KMS-11 (cell line): Measurements from ENCODE around the gene ERLIN1.

ENCODE experiments used
- H2AFZ ChIP-seq: fragments of 200-600 bp; sonication (generic); 2 replicates; pipeline ENCODE4 v1.6.1; 2016; ENCODE audit warnings: antibody characterized with exemption, mixed run types, low read depth
- H3K27ac ChIP-seq: fragments of 200-600 bp; sonication (generic); 2 replicates; pipeline ENCODE4 v1.6.1; 2016; ENCODE audit warnings: mild to moderate bottlenecking, mixed run types
- H3K27me3 ChIP-seq: fragments of 200-600 bp; sonication (generic); 2 replicates; pipeline ENCODE4 v1.6.1; 2017; ENCODE audit warnings: mild to moderate bottlenecking, low read depth, mixed run types, moderate library complexity; ENCODE audit not compliant: insufficient read depth
- H3K36me3 ChIP-seq: fragments of 200-600 bp; sonication (generic); 2 replicates; pipeline ENCODE4 v1.6.1; 2017; ENCODE audit warnings: mild to moderate bottlenecking, mixed run types; ENCODE audit not compliant: insufficient read depth
- H3K4me1 ChIP-seq: fragments of 200-600 bp; sonication (generic); 2 replicates; pipeline ENCODE4 v1.6.1; 2016; ENCODE audit warnings: mild to moderate bottlenecking, low read depth, mixed run types; ENCODE audit not compliant: poor library complexity, severe bottlenecking
- H3K4me2 ChIP-seq: fragments of 200-600 bp; sonication (generic); 2 replicates; pipeline ENCODE4 v1.7.0; 2016; ENCODE audit warnings: mild to moderate bottlenecking, mixed run types
- H3K4me3 ChIP-seq: fragments of 200-600 bp; sonication (generic); IDR thresholded peaks from 2 replicates; pipeline ENCODE4 v1.6.1; 2017; ENCODE audit warnings: low read depth, low read length, mixed read lengths; ENCODE audit not compliant: insufficient read depth
- H3K79me2 ChIP-seq: fragments of 200-600 bp; sonication (generic); 2 replicates; pipeline ENCODE4 v1.6.1; 2016; ENCODE audit warnings: low read depth, mixed run types; ENCODE audit not compliant: insufficient read depth
- H3K9ac ChIP-seq: fragments of 200-600 bp; sonication (generic); 2 replicates; pipeline ENCODE4 v1.6.1; 2016; ENCODE audit warnings: mild to moderate bottlenecking, mixed run types
- H4K20me1 ChIP-seq: fragments of 200-600 bp; sonication (generic); 2 replicates; pipeline ENCODE4 v1.6.1; 2016; ENCODE audit warnings: mild to moderate bottlenecking, mixed run types; ENCODE audit not compliant: insufficient read depth
- TF ChIP-seq, protein P1 (sequence below): fragments of 200-600 bp; sonication (generic); conservative IDR thresholded peaks from 2 replicates; pipeline ENCODE4 v1.6.1; 2017; ENCODE audit warnings: low read depth, mild to moderate bottlenecking, antibody characterized with exemption, low read length, moderate library complexity, mixed read lengths

Gene ERLIN1

GRCh38 chr10:100186253-100187212 lies 704 bp upstream of the ERLIN1 start:
- no peaks in the 10 kb centered on the region for H3K36me3 ChIP-seq
- peaks cover 36% of the 10 kb centered on the region for H3K4me1 ChIP-seq

DNA sequence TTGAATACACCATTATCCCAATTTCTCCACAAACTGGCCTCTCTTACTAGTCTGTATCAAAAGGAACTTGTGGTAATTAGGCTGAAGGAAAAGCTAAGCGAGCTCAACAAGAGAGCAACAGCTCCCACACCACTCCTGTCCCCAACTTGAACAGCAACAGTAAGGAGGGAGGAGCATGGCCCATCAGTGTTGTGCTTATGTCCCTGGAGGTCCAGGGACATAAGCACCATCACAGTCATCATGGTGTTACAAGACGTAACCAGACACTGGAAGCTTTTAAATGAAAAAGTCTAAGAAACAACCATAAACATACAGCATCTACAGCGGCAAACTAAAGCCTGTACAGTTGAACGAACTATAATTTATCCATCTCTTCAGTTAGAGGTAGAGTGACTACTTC lies 989 bp downstream of the ERLIN1 start:
- Histone ChIP-seq H3K9ac (peak overlapping the region; percentile 92; the same call in 1 of the 2 replicates), H3K79me2 (peaks cover 55% of the 10 kb centered on the region), H3K4me2 (peak overlapping the region; percentile 92), H3K4me3 (peak overlapping the region; percentile 5), H4K20me1 (no peaks in the 10 kb centered on the region), H2AFZ (peak overlapping the region; percentile 83; the same call in 1 of the 2 replicates), H3K27ac (peak overlapping the region; percentile 64; the same call in 1 of the 2 replicates), H3K4me1 (peaks cover 27% of the 10 kb centered on the region), H3K36me3 (no peaks in the 10 kb centered on the region), H3K27me3 (no peaks in the 10 kb centered on the region)
- TF ChIP-seq, protein P1, sequence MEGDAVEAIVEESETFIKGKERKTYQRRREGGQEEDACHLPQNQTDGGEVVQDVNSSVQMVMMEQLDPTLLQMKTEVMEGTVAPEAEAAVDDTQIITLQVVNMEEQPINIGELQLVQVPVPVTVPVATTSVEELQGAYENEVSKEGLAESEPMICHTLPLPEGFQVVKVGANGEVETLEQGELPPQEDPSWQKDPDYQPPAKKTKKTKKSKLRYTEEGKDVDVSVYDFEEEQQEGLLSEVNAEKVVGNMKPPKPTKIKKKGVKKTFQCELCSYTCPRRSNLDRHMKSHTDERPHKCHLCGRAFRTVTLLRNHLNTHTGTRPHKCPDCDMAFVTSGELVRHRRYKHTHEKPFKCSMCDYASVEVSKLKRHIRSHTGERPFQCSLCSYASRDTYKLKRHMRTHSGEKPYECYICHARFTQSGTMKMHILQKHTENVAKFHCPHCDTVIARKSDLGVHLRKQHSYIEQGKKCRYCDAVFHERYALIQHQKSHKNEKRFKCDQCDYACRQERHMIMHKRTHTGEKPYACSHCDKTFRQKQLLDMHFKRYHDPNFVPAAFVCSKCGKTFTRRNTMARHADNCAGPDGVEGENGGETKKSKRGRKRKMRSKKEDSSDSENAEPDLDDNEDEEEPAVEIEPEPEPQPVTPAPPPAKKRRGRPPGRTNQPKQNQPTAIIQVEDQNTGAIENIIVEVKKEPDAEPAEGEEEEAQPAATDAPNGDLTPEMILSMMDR, result no peak

More at GRCh38 chr10:100186253-100187212, 704 bp upstream of the ERLIN1 start:
- no peaks in the 10 kb centered on the region for H4K20me1 ChIP-seq
- peak overlapping the region; percentile 64 for H3K27ac ChIP-seq
- H3K4me2 ChIP-seq, result peak overlapping the region; percentile 61
- H3K4me3 ChIP-seq, result peak overlapping the region; percentile 38
- no peaks in the 10 kb centered on the region for H3K27me3 ChIP-seq
- peak overlapping the region; percentile 92 for H3K9ac ChIP-seq
- peaks cover 55% of the 10 kb centered on the region for H3K79me2 ChIP-seq
- TF ChIP-seq, protein P1, result no peak
- H2AFZ ChIP-seq, result peak overlapping the region; percentile 83

GRCh38 chr10:100184426-100184825 lies 1.4 kb downstream of the ERLIN1 start:
- Histone ChIP-seq H2AFZ (no peak overlapping the region), H3K27ac (no peak overlapping the region), H3K79me2 (peaks cover 55% of the 10 kb centered on the region), H3K9ac (no peak overlapping the region; the same call in 1 of the 2 replicates), H3K4me2 (peak overlapping the region; percentile 92), H4K20me1 (no peaks in the 10 kb centered on the region), H3K4me1 (peaks cover 27% of the 10 kb centered on the region), H3K27me3 (no peaks in the 10 kb centered on the region), H3K36me3 (no peaks in the 10 kb centered on the region), H3K4me3 (no peak overlapping the region)
- TF ChIP-seq, protein P1, result no peak

DNA sequence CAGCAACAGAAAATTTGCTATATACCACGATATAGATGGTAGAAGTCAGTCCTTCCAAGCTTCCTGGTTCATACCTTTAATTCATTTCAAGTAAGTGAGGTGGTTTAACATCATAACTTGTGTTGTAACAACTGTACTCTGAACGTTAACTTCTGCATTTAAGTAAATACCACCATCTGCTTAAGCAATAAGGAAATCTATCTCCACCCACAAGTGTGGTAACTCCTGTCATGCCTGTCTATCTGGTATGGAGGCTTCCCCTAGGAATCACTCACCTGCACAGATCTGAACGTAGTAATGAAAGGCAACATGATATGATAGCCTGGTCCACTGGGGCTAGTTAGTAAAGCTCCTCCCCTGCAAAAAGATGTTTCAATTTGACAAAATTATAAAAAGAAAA lies 2.3 kb downstream of the ERLIN1 start:
- no peak overlapping the region for H3K9ac ChIP-seq

More for the DNA sequence above, 2.3 kb downstream of the ERLIN1 start:
- Histone ChIP-seq H3K4me2 (no peak overlapping the region), H3K27me3 (no peaks in the 10 kb centered on the region), H4K20me1 (no peaks in the 10 kb centered on the region), H2AFZ (no peak overlapping the region), H3K79me2 (peaks cover 60% of the 10 kb centered on the region), H3K4me1 (peaks cover 27% of the 10 kb centered on the region), H3K4me3 (no peak overlapping the region), H3K27ac (no peak overlapping the region), H3K36me3 (0 out of 2 replicates have a peak, but pooled peaks cover 2% of the 10 kb centered on the region)
- TF ChIP-seq, protein P1, result no peak
